ENCODE measurements around the gene CARM1. TPM values are rescaled to one million over a fixed set of nuclear protein-coding genes. Genes with fewer than 3 reads are reported as not detected.

The CARM1 gene
- total RNA-seq, 4 donors from 2014 or later: 6.4 to 50.4 (median 18.7) TPM

DNA sequence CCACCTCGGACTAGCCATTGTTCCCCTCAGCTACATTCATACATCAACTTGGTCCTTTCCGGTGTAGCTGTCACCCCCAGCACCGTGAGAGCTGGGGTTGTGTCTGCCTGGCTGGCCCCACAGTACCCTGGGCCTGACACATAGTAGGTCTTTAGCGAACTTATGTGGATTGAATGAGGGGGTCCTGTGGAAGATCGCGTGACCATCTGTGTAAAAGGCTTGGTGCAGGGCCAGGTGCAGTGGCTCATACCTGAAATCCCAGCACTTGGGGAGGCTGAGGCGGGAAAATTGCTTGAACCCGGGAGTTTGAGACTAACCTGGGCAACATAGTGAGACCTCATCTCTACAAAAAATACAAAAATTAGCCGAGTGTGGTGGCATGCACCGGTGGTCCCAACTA is 91.5 kb downstream of the CARM1 start:
- Histone ChIP-seq H3K4me1 (peaks cover 0 to 6% of the 10 kb centered on the region in 2 donors), H3K27ac (no peak overlapping the region), H3K4me3 (no peak overlapping the region), H3K27me3 (no peaks in the 10 kb centered on the region), H3K9me3 (no peaks in the 10 kb centered on the region), H3K36me3 (no peaks in the 10 kb centered on the region)
- TF ChIP-seq, protein P1, sequence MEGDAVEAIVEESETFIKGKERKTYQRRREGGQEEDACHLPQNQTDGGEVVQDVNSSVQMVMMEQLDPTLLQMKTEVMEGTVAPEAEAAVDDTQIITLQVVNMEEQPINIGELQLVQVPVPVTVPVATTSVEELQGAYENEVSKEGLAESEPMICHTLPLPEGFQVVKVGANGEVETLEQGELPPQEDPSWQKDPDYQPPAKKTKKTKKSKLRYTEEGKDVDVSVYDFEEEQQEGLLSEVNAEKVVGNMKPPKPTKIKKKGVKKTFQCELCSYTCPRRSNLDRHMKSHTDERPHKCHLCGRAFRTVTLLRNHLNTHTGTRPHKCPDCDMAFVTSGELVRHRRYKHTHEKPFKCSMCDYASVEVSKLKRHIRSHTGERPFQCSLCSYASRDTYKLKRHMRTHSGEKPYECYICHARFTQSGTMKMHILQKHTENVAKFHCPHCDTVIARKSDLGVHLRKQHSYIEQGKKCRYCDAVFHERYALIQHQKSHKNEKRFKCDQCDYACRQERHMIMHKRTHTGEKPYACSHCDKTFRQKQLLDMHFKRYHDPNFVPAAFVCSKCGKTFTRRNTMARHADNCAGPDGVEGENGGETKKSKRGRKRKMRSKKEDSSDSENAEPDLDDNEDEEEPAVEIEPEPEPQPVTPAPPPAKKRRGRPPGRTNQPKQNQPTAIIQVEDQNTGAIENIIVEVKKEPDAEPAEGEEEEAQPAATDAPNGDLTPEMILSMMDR (IDR thresholded peaks at IDR 0.05): no peak
- TF ChIP-seq POLR2A (IDR thresholded peaks at IDR 0.05): no peak
- intact Hi-C loops (cut with DNase I; ENCODE audit: low total_unique reads): no loop called here
- no peak for DNase-seq

DNA sequence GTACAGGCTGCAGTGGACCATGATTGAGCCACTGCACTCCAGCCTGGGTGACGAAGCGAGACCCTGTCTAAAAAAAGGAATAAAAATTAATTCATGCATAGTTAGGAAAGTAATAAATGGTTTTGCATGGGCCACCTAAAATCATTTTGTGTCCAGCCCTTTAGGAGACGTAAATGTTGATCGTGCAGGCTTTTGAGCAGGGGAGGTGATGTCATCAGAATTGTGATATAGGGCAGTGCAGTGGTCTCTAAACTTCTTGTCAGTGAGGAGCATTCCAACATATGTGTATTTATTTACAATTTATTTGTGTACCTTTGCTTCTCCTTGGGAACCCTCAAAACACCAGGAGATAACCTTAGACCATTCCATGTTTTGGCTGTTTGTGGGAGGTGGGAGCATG is 92.5 kb downstream of the CARM1 start:
- H3K27ac ChIP-seq: no peak overlapping the region
- DNase-seq: no peak

DNA sequence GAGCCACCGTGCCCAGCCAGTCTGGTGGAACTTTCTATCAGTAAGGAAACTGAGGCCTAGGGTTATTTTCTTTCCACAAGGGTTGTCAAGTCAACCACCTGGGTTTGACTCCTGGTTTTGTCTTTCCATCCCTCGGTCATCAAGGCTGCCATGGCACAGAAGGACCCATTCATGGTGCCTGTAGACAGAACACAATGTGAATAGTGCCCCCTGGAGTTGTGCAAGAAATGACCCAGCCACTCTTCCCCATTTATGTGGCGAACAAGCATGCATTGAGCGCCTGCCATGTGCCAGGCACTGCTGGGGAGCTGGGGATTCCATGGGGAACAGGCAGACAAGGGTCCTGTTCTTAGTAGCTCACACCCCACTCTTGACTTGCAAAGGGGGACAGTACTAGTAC is 93.5 kb downstream of the CARM1 start:
- H3K4me3 ChIP-seq: no peak overlapping the region
- no peak overlapping the region for H3K27ac ChIP-seq
- H3K4me1 ChIP-seq: peaks cover 0 to 6% of the 10 kb centered on the region in 2 donors
- H3K27me3 ChIP-seq: no peaks in the 10 kb centered on the region
- no peaks in the 10 kb centered on the region for H3K9me3 ChIP-seq
- TF ChIP-seq POLR2A (IDR thresholded peaks at IDR 0.05): no peak
- TF ChIP-seq, protein P1 (IDR thresholded peaks at IDR 0.05): no peak
- intact Hi-C loops (cut with DNase I; ENCODE audit: low total_unique reads): no loop called here
- no peaks in the 10 kb centered on the region for H3K36me3 ChIP-seq
- DNase-seq: no peak

More for the DNA sequence above, 92.5 kb downstream of the CARM1 start:
- Histone ChIP-seq H3K9me3 (no peaks in the 10 kb centered on the region), H3K36me3 (no peaks in the 10 kb centered on the region), H3K4me3 (no peak overlapping the region), H3K4me1 (peaks cover 0 to 6% of the 10 kb centered on the region in 2 donors), H3K27me3 (no peaks in the 10 kb centered on the region)
- intact Hi-C loops (cut with DNase I; ENCODE audit: low total_unique reads): no loop called here
- TF ChIP-seq, protein P1 (IDR thresholded peaks at IDR 0.05): no peak
- no peak for TF ChIP-seq POLR2A (IDR thresholded peaks at IDR 0.05)

DNA sequence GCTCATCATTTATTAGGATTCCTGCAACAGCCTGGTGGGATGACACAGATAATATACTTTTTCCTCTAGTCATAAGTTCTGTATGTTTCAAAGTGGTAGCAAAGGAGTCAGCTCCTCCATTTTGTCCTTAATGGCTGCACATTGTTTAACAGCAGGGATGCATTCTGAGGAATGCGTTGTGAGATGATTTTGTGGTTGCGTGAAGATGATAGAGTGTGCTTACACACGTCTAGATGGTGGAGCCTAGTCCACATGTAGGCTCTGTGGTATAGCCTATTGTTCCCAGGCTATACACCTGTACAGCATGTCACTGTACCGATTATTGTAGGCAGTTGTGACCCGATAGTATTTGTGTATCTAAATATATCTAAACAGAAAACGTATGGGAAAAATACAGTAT is 94.0 kb downstream of the CARM1 start:
- peaks cover 0 to 6% of the 10 kb centered on the region in 2 donors for H3K4me1 ChIP-seq
- intact Hi-C loops (cut with DNase I; ENCODE audit: low total_unique reads): no loop called here
- TF ChIP-seq POLR2A (IDR thresholded peaks at IDR 0.05): no peak
- TF ChIP-seq, protein P1 (IDR thresholded peaks at IDR 0.05): no peak
- H3K36me3 ChIP-seq: no peaks in the 10 kb centered on the region
- DNase-seq: no peak
- no peak overlapping the region for H3K4me3 ChIP-seq
- no peaks in the 10 kb centered on the region for H3K9me3 ChIP-seq
- H3K27ac ChIP-seq: no peak overlapping the region
- H3K27me3 ChIP-seq: no peaks in the 10 kb centered on the region

DNA sequence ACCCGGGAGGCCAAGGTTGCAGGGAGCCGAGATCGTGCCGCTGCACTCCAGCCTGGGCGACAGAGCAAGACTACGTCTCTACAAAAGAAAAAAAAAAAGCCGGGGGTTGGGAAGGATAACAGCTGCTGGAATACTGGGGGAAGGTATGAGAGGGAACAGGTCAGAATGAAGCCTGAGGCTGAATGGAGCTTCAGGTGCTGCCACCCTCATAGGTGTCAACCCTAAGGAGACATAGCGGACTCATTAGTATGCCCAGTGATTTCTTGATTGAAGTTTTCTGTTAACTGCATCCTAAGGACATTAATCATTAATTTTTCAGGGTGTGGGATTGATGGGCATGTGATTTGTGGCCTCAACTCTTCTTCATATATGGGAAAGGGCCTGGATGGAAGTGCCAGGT is 95.5 kb downstream of the CARM1 start:
- H3K9me3 ChIP-seq: no peaks in the 10 kb centered on the region
- intact Hi-C loops (cut with DNase I; ENCODE audit: low total_unique reads): no loop called here

More for the DNA sequence above, 95.5 kb downstream of the CARM1 start:
- no peak for DNase-seq
- Histone ChIP-seq H3K27ac (no peak overlapping the region), H3K27me3 (no peaks in the 10 kb centered on the region), H3K4me1 (peaks cover 0 to 6% of the 10 kb centered on the region in 2 donors), H3K4me3 (no peak overlapping the region), H3K36me3 (no peaks in the 10 kb centered on the region)
- TF ChIP-seq POLR2A (IDR thresholded peaks at IDR 0.05): no peak
- TF ChIP-seq, protein P1 (IDR thresholded peaks at IDR 0.05): no peak
